HepG2 (cell line): Measurements from ENCODE around the gene KIF2C. TPM values are rescaled to one million over a fixed set of nuclear protein-coding genes. Genes with fewer than 3 reads are reported as not detected.
A peak's percentile ranks its signal among the peaks of the same experiment; 100 is the strongest.

Experiments used
- AGO2 ChIP-seq: fragments of 200-400 bp; formaldehyde crosslinking; optimal IDR thresholded peaks from 2 replicates; pipeline ENCODE3; 2017; ENCODE audit warnings: mild to moderate bottlenecking, low read depth, low read length, moderate library complexity
- HNRNPLL ChIP-seq: fragments of 200-400 bp; formaldehyde crosslinking; IDR thresholded peaks from 2 replicates; pipeline ENCODE4 v1.6.1; 2017; ENCODE audit warnings: mild to moderate bottlenecking, low read depth, low read length; ENCODE audit not compliant: poor library complexity, severe bottlenecking
- SOX13 ChIP-seq, 3 experiments: fragments of 450-650 bp in 1 of 3; sonication (generic) in 1 of 3; formaldehyde crosslinking in 1 of 3; IDR thresholded peaks in 2 of 3; conservative IDR thresholded peaks in 1 of 3; 2 replicates each; pipeline versions ENCODE4 v1.5.0 to v1.6.1; 2016 to 2020; ENCODE audit warnings: antibody characterized with exemption in 1 of 3, mild to moderate bottlenecking in 1 of 3, missing compliant biosample characterization in 1 of 3, missing genetic modification reagents in 1 of 3, moderate library complexity in 1 of 3
- WIZ ChIP-seq: sonication (generic); formaldehyde crosslinking; IDR thresholded peaks from 2 replicates; pipeline ENCODE4 v1.5.1; 2020; ENCODE audit warnings: mild to moderate bottlenecking, missing genetic modification reagents
- ZNF33B ChIP-seq: sonication (generic); formaldehyde crosslinking; IDR thresholded peaks from 2 replicates; pipeline ENCODE4 v1.5.1; 2020; ENCODE audit warnings: mild to moderate bottlenecking, missing genetic modification reagents
- ZNF546 ChIP-seq: sonication (generic); formaldehyde crosslinking; conservative IDR thresholded peaks from 2 replicates; pipeline ENCODE4 v1.8.1; 2023; ENCODE audit warnings: mild to moderate bottlenecking, missing genetic modification reagents
- ZNF792 ChIP-seq: IDR thresholded peaks from 2 replicates; pipeline ENCODE4 v1.6.1; 2016
- polyA plus RNA-seq, 8 experiments: library from polyadenylated mRNA; depleted of rRNA in 3 of 8; stranded (reverse) in 7 of 8; unstranded in 1 of 8; fragments of >200 nt; fragmentation: Illumina TruSeq in 4 of 8; extraction: Trizol in 4 of 8; gene quantifications; 2 replicates each; pipeline versions ENCODE4 v1.2.1 to v1.2.3, GENCODE V29; 2011 to 2016; ENCODE audit warnings: low read depth in 4 of 8, missing spikeins in 1 of 8, mixed read lengths in 1 of 8; ENCODE audit not compliant: insufficient read depth in 1 of 8
- total RNA-seq, 5 experiments: library from RNA; depleted of rRNA; stranded (reverse); fragments of >200 nt; fragmentation: Illumina TruSeq; extraction: Trizol; gene quantifications; 2 replicates each; pipeline ENCODE4 v1.2.3, GENCODE V29; 2016; ENCODE audit warnings: low read depth in 1 of 5
- TF ChIP-seq, protein P1 (sequence below), 2 experiments: fragments of 450-650 bp in 1 of 2; sonication (generic) in 1 of 2; formaldehyde crosslinking in 1 of 2; IDR thresholded peaks; 2 replicates each; pipeline versions ENCODE4 v1.6.1 to v1.8.0; 2016 to 2022; ENCODE audit warnings: antibody characterized with exemption in 1 of 2, mild to moderate bottlenecking in 1 of 2, missing genetic modification reagents in 1 of 2
- TF ChIP-seq, protein P2 (sequence below): sonication (generic); formaldehyde crosslinking; IDR thresholded peaks from 2 replicates; pipeline ENCODE4 v1.4.0; 2020; ENCODE audit warnings: mild to moderate bottlenecking, missing genetic modification reagents
- TF ChIP-seq, protein P3 (sequence below): sonication (generic); formaldehyde crosslinking; IDR thresholded peaks from 2 replicates; pipeline ENCODE4 v1.4.0; 2020; ENCODE audit warnings: missing genetic modification reagents
- TF ChIP-seq, protein P4 (sequence below): sonication (generic); IDR thresholded peaks from 2 replicates; pipeline ENCODE4 v1.6.1; 2016; ENCODE audit warnings: low read depth, borderline replicate concordance
- TF ChIP-seq, protein P5 (sequence below): IDR thresholded peaks from 2 replicates; pipeline ENCODE4 v1.6.1; 2016; ENCODE audit warnings: missing compliant biosample characterization, missing genetic modification reagents, borderline replicate concordance

Gene KIF2C
- total and polyA plus RNA-seq, 2 of the 13 experiments (the other 11 are each of a cell fraction or from before 2014, with no cell fraction given), result 29.7 to 53.7 TPM

DNA sequence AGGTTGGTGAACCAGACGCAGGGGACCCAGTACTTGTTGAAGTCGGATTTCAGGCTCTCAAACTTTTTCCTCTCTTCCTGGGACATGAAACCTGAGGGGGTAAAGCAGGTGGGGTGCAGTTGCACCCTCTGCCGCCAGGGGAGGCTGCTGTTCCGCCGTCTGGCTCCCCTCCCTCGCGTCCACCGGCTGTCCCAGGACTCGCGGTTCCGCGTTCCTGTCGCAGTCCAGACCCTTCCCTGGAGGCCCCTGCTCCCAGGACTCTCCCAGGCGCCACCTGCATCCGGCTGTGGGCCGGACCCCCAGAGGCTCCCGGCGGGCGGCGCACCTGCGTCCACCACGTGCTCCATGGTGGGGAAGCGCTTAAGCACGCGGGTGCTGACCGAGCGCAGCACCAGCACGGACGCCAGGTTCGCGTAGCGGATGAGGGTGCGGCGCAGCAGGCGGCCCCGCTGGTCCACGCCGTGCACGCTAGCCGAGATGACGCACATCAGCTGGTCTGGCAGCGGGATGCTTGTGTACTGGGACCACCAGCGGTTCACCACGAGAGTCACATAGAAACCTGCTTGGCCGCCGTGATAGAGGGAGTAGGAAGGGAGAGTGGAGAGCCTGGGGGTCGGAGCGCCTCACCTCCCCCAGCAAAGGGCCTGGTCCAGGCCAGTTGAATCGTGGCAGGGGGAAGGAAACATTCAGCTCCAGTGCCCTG, 46.7 kb downstream of the KIF2C start (continued):
- TF ChIP-seq HNRNPLL (peak; percentile 62), AGO2 (peak; percentile 71), ZNF546 (CRISPR knock-in tag) (0 out of 2 replicates have a peak, but pooled peaks have one; percentile 38), ZNF792 (CRISPR knock-in tag) (0 out of 2 replicates have a peak, but pooled peaks have one; percentile 24), WIZ (CRISPR knock-in tag) (peak; percentile 73; the same call in 1 of the 2 replicates), ZNF33B (CRISPR knock-in tag) (0 out of 2 replicates have a peak, but pooled peaks have one; percentile 48), SOX13 (IDR thresholded peaks at IDR 0.05) (no peak), SOX13 (CRISPR knock-in tag; conservative IDR thresholded peaks at IDR 0.05 in 1 of 2, IDR thresholded peaks at IDR 0.05 in 1 of 2) (0 out of 4 replicates have a peak, but pooled peaks of 1 of the 2 experiments have one; percentile 16)
- TF ChIP-seq, protein P1, sequence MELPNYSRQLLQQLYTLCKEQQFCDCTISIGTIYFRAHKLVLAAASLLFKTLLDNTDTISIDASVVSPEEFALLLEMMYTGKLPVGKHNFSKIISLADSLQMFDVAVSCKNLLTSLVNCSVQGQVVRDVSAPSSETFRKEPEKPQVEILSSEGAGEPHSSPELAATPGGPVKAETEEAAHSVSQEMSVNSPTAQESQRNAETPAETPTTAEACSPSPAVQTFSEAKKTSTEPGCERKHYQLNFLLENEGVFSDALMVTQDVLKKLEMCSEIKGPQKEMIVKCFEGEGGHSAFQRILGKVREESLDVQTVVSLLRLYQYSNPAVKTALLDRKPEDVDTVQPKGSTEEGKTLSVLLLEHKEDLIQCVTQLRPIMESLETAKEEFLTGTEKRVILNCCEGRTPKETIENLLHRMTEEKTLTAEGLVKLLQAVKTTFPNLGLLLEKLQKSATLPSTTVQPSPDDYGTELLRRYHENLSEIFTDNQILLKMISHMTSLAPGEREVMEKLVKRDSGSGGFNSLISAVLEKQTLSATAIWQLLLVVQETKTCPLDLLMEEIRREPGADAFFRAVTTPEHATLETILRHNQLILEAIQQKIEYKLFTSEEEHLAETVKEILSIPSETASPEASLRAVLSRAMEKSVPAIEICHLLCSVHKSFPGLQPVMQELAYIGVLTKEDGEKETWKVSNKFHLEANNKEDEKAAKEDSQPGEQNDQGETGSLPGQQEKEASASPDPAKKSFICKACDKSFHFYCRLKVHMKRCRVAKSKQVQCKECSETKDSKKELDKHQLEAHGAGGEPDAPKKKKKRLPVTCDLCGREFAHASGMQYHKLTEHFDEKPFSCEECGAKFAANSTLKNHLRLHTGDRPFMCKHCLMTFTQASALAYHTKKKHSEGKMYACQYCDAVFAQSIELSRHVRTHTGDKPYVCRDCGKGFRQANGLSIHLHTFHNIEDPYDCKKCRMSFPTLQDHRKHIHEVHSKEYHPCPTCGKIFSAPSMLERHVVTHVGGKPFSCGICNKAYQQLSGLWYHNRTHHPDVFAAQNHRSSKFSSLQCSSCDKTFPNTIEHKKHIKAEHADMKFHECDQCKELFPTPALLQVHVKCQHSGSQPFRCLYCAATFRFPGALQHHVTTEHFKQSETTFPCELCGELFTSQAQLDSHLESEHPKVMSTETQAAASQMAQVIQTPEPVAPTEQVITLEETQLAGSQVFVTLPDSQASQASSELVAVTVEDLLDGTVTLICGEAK (IDR thresholded peaks at IDR 0.05), result no peak
- TF ChIP-seq, protein P1 (CRISPR knock-in tag; IDR thresholded peaks at IDR 0.05), result peak; percentile 69
- TF ChIP-seq, protein P2, sequence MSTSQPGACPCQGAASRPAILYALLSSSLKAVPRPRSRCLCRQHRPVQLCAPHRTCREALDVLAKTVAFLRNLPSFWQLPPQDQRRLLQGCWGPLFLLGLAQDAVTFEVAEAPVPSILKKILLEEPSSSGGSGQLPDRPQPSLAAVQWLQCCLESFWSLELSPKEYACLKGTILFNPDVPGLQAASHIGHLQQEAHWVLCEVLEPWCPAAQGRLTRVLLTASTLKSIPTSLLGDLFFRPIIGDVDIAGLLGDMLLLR (CRISPR knock-in tag), result peak; percentile 80; the same call in 1 of the 2 replicates
- TF ChIP-seq, protein P3, sequence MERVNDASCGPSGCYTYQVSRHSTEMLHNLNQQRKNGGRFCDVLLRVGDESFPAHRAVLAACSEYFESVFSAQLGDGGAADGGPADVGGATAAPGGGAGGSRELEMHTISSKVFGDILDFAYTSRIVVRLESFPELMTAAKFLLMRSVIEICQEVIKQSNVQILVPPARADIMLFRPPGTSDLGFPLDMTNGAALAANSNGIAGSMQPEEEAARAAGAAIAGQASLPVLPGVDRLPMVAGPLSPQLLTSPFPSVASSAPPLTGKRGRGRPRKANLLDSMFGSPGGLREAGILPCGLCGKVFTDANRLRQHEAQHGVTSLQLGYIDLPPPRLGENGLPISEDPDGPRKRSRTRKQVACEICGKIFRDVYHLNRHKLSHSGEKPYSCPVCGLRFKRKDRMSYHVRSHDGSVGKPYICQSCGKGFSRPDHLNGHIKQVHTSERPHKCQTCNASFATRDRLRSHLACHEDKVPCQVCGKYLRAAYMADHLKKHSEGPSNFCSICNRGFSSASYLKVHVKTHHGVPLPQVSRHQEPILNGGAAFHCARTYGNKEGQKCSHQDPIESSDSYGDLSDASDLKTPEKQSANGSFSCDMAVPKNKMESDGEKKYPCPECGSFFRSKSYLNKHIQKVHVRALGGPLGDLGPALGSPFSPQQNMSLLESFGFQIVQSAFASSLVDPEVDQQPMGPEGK (CRISPR knock-in tag), result peak; percentile 53
- TF ChIP-seq, protein P4, sequence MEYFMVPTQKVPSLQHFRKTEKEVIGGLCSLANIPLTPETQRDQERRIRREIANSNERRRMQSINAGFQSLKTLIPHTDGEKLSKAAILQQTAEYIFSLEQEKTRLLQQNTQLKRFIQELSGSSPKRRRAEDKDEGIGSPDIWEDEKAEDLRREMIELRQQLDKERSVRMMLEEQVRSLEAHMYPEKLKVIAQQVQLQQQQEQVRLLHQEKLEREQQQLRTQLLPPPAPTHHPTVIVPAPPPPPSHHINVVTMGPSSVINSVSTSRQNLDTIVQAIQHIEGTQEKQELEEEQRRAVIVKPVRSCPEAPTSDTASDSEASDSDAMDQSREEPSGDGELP, result peak; percentile 47; the same call in 1 of the 2 replicates
- TF ChIP-seq, protein P5, sequence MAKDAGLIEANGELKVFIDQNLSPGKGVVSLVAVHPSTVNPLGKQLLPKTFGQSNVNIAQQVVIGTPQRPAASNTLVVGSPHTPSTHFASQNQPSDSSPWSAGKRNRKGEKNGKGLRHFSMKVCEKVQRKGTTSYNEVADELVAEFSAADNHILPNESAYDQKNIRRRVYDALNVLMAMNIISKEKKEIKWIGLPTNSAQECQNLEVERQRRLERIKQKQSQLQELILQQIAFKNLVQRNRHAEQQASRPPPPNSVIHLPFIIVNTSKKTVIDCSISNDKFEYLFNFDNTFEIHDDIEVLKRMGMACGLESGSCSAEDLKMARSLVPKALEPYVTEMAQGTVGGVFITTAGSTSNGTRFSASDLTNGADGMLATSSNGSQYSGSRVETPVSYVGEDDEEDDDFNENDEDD (CRISPR knock-in tag), result peak; percentile 20; the same call in 1 of the 2 replicates
